ENCODE data around the gene ARTN.

Gene ARTN

DNA sequence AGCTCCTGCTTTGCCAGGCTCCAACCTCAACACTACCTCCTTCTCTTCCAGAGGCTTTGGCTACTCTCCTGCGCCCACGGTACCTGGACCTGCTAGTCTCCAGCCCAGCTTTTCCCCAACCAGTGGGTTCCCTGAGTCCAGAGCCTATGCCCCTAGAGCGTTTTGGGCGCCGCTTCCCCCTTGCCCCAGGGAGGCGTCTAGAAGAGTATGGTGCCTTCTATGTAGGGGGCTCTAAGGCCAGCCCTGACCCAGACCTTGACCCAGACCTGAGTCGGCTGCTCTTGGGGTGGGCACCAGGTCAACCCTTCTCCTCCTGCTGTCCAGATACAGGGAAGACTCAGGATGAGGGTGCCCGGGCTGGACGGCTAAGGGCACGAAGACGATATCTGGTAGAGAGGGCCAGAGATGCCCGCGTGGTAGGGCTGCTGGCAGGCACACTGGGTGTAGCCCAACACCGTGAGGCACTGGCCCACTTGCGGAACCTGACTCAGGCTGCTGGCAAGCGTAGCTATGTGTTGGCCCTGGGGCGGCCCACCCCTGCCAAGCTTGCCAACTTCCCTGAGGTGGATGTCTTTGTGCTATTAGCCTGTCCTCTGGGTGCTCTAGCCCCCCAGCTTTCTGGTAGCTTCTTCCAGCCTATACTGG is 37.9 kb downstream of the ARTN start:
- Mint-ChIP-seq H3K27me3 (ENCODE audit: low read depth, poor library complexity) (peaks cover 4% of the 10 kb centered on the region), H3K36me3 (ENCODE audit: low read depth) (peaks cover 26% of the 10 kb centered on the region), H3K9me3 (peaks cover 10% of the 10 kb centered on the region), H3K27ac (no peak overlapping the region), H3K4me1 (peaks cover 39% of the 10 kb centered on the region), H3K4me3 (peak overlapping the region; percentile 97)
- TF ChIP-seq, protein P1, sequence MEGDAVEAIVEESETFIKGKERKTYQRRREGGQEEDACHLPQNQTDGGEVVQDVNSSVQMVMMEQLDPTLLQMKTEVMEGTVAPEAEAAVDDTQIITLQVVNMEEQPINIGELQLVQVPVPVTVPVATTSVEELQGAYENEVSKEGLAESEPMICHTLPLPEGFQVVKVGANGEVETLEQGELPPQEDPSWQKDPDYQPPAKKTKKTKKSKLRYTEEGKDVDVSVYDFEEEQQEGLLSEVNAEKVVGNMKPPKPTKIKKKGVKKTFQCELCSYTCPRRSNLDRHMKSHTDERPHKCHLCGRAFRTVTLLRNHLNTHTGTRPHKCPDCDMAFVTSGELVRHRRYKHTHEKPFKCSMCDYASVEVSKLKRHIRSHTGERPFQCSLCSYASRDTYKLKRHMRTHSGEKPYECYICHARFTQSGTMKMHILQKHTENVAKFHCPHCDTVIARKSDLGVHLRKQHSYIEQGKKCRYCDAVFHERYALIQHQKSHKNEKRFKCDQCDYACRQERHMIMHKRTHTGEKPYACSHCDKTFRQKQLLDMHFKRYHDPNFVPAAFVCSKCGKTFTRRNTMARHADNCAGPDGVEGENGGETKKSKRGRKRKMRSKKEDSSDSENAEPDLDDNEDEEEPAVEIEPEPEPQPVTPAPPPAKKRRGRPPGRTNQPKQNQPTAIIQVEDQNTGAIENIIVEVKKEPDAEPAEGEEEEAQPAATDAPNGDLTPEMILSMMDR (IDR thresholded peaks at IDR 0.05), result no peak
- no peak for DNase-seq

DNA sequence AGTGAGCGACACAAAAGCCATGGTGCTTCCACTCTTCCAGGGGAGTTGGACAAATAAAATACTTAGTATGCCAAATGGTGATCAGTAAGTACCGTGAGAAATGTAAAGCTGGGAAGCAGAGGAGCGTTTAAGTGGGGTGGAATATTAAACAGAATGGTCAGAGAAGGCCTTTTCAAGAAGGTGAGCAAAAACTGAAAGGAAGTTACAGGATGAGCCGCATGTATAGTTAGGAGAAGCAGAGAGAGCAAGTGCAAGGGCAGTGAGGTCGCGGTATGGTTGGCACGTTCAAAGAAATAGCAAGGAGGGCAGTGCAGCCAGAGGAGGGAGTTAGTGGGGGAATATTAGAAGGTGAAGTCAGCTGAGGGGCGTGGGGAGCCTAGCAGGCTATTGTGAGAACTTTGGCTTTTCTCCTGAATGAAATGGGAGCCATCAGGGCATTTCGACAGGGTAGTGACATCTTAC is 40.4 kb downstream of the ARTN start:
- peaks cover 4% of the 10 kb centered on the region for H3K27me3 Mint-ChIP-seq (ENCODE audit: low read depth, poor library complexity)
- H3K27ac Mint-ChIP-seq, result no peak overlapping the region
- TF ChIP-seq, protein P1 (IDR thresholded peaks at IDR 0.05), result no peak
- DNase-seq, result no peak
- H3K36me3 Mint-ChIP-seq (ENCODE audit: low read depth), result peaks cover 26% of the 10 kb centered on the region
- H3K9me3 Mint-ChIP-seq, result no peaks in the 10 kb centered on the region
- peaks cover 63% of the 10 kb centered on the region for H3K4me1 Mint-ChIP-seq
- H3K4me3 Mint-ChIP-seq, result peak overlapping the region; percentile 93

DNA sequence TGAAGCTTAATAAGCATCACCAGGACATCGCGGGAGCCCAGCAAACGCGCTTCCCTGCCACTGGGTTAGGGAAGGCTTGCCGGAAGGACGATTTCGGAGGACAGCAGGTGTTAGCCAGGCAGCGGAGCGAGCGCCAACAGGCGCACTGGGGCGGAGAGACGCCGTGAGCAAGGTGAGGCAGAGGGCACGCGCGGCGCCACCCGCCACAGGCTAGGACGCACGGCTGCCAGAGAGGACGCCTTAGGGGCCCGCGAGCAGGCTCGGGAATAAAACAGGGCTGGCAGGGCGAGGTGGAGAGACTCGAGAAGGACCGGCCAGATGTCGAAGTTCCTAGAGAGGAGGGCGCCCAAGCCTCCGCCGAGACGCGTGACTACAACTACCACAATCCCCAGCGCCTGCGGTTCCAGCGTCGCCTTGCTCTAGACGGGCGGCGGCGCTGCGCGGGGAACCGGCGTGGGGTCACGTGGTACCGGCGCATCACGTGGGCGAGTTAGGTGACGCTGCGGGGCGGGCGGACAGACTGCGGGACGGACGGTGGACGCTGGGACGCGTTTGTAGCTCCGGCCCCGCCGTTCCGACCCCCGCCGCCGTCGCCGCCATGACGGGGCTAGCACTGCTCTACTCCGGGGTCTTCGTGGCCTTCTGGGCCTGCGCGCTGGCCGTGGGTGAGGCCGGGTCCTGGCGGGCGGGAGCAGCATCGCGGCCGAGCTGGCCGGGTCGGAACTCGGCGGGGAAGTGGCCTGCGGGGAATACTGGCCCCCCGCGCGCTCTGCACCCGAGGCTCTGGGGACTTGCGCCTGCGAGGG is 41.0 kb downstream of the ARTN start, which contains the start of gene ATP6V0B:
TSS of gene ATP6V0B (plus strand) at position 518 of the 806 bp plus-strand sequence. CDS start at position 599, 81 bp downstream.
- peaks cover 60% of the 10 kb centered on the region for H3K4me1 Mint-ChIP-seq
- H3K9me3 Mint-ChIP-seq, result no peaks in the 10 kb centered on the region
- peak; percentile 95 for DNase-seq
- peak within 1 kb of the TSS; percentile 93 for H3K4me3 Mint-ChIP-seq
- H3K36me3 Mint-ChIP-seq (ENCODE audit: low read depth), result peaks cover 26% of the 10 kb centered on the region
- H3K27me3 Mint-ChIP-seq (ENCODE audit: low read depth, poor library complexity), result peaks cover 4% of the 10 kb centered on the region
- TF ChIP-seq, protein P1 (IDR thresholded peaks at IDR 0.05), result no peak
- peak within 1 kb of the TSS; percentile 69 for H3K27ac Mint-ChIP-seq

DNA sequence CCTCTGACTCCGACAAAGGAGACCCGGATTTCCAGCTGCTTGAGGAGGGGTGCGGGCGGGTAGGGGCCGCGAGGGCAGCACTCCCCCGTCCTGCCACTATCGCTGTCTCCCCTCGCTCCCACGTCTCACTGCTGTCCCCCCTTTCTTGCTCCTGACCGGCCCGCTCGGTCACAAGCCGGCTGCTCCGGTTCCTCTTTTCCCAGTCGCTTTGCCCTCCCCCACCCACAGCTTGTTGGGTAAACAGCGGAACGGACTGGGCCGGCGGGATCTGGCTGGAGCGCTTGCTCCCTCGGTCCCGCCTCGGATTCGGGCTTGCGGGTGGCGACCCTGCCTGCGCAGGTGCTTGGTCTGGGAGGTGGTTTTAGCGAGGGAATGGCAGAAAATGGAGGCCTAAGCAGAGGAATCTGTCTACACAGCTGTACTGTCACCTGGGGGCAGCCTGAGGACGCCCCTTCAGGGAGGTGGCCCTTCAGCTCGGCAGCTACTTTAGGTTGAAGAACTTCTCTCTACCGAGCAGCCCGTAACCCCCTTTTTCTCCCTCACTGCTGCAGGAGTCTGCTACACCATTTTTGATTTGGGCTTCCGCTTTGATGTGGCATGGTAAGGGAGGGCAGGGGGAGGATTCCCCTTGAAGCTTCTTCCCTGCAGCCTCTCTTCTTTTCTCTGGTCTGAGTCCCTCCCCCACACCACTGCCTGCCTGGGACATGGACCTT is 41.8 kb downstream of the ARTN start:
- Mint-ChIP-seq H3K9me3 (no peaks in the 10 kb centered on the region), H3K4me1 (peaks cover 60% of the 10 kb centered on the region), H3K36me3 (ENCODE audit: low read depth) (peaks cover 27% of the 10 kb centered on the region), H3K4me3 (peak overlapping the region; percentile 93), H3K27me3 (ENCODE audit: low read depth, poor library complexity) (peaks cover 4% of the 10 kb centered on the region), H3K27ac (peak overlapping the region; percentile 69)
- TF ChIP-seq, protein P1 (IDR thresholded peaks at IDR 0.05), result no peak
- DNase-seq, result peak; percentile 49

DNA sequence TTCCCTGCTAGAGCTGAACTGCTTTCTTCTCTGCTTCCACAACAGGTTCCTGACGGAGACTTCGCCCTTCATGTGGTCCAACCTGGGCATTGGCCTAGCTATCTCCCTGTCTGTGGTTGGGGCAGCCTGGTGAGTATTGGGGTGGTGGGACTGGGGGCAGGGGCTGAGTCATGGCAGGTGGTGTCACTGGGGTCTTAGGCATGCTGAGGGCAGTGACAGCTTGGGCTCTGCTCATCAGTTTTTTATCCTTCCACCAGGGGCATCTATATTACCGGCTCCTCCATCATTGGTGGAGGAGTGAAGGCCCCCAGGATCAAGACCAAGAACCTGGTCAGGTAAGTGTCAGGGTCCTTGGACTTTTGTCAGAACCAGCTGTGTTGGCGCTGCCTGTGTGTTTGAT is 42.4 kb downstream of the ARTN start:
- no peaks in the 10 kb centered on the region for H3K9me3 Mint-ChIP-seq
- peak overlapping the region; percentile 69 for H3K27ac Mint-ChIP-seq
- H3K27me3 Mint-ChIP-seq (ENCODE audit: low read depth, poor library complexity), result peaks cover 4% of the 10 kb centered on the region
- H3K4me1 Mint-ChIP-seq, result peaks cover 59% of the 10 kb centered on the region
- H3K4me3 Mint-ChIP-seq, result peak overlapping the region; percentile 93
- DNase-seq, result no peak
- H3K36me3 Mint-ChIP-seq (ENCODE audit: low read depth), result peaks cover 32% of the 10 kb centered on the region
- TF ChIP-seq, protein P1 (IDR thresholded peaks at IDR 0.05), result no peak

Data from nephron progenitor cell (in vitro differentiated cells).